IPS-15b (cell line): Measurements from ENCODE around the gene CNTNAP2.
A peak's percentile ranks its signal among the peaks of the same experiment; 100 is the strongest.

Experiments
- H3K27me3 ChIP-seq: one replicate; pipeline ENCODE4 v1.6.1; 2013; ENCODE audit warnings: low read length; ENCODE audit not compliant: control insufficient read depth, insufficient read depth
- H3K36me3 ChIP-seq: one replicate; pipeline ENCODE4 v1.6.1; 2013; ENCODE audit warnings: low read length; ENCODE audit not compliant: control insufficient read depth, insufficient read depth
- H3K4me1 ChIP-seq: one replicate; pipeline ENCODE4 v1.6.1; 2013; ENCODE audit warnings: mild to moderate bottlenecking, low read length; ENCODE audit not compliant: control insufficient read depth, insufficient read depth
- H3K4me3 ChIP-seq: one replicate; pipeline ENCODE4 v1.5.1; 2013; ENCODE audit warnings: low read depth, low read length
- H3K9ac ChIP-seq: one replicate; pipeline ENCODE4 v1.6.1; 2013; ENCODE audit warnings: low read depth, mild to moderate bottlenecking, low read length
- H3K9me3 ChIP-seq: one replicate; pipeline ENCODE4 v1.6.1; 2013; ENCODE audit warnings: mild to moderate bottlenecking, low read length; ENCODE audit not compliant: control insufficient read depth, insufficient read depth

CNTNAP2 gene

DNA sequence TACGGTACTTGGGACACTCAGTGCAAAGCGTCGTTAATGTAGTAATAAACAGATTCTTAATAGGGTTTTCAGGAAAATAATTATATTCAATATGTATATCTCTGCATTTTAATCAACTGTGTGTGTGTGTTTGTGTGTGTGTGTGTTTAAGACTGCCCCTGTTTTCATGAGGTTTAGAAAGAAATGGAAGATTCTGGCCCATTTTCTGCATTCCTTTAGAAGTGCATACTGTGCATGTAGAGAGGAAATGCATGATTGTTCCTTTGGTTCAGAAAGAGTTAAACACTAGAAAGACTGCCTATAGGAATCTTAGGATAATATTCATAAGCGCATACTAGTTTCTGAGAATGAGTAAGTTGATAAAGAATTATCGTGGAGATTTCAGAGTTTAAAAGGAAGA is 975 bp downstream of the CNTNAP2 start:
- Histone ChIP-seq H3K36me3 (no peaks in the 10 kb centered on the region), H3K9ac (no peak overlapping the region), H3K27me3 (peaks cover 31% of the 10 kb centered on the region), H3K4me1 (peaks cover 4% of the 10 kb centered on the region), H3K9me3 (no peaks in the 10 kb centered on the region), H3K4me3 (peak overlapping the region; percentile 80)

DNA sequence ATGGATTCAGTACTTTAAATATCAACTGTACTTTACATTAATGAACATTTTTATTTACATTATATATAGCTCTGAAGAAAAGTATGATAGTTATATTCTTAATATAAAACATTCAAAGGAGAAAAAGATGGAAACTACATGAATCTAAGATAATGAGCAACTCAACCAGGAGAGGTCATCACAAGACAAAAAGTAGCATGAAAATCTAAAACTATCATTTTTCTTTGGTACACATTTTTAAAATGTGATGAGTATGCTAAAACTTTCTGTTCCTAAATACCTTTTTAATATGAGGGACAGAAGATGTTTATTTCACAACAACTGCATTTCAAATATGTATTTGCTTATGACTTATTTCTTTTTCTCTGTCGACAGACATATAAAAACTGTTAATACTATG is 2.4 kb downstream of the CNTNAP2 start:
- Histone ChIP-seq H3K9ac (no peak overlapping the region), H3K9me3 (no peaks in the 10 kb centered on the region), H3K36me3 (no peaks in the 10 kb centered on the region), H3K4me1 (peaks cover 4% of the 10 kb centered on the region), H3K4me3 (no peak overlapping the region), H3K27me3 (peaks cover 31% of the 10 kb centered on the region)

- no peak overlapping the region for H3K9ac ChIP-seq
- peaks cover 6% of the 10 kb centered on the region for H3K27me3 ChIP-seq
- no peak overlapping the region for H3K4me3 ChIP-seq
- no peaks in the 10 kb centered on the region for H3K9me3 ChIP-seq
- H3K4me1 ChIP-seq, result no peaks in the 10 kb centered on the region
- no peaks in the 10 kb centered on the region for H3K36me3 ChIP-seq
Measured at GRCh38 chr7:146123715-146124114, 7.1 kb downstream of the CNTNAP2 start.

DNA sequence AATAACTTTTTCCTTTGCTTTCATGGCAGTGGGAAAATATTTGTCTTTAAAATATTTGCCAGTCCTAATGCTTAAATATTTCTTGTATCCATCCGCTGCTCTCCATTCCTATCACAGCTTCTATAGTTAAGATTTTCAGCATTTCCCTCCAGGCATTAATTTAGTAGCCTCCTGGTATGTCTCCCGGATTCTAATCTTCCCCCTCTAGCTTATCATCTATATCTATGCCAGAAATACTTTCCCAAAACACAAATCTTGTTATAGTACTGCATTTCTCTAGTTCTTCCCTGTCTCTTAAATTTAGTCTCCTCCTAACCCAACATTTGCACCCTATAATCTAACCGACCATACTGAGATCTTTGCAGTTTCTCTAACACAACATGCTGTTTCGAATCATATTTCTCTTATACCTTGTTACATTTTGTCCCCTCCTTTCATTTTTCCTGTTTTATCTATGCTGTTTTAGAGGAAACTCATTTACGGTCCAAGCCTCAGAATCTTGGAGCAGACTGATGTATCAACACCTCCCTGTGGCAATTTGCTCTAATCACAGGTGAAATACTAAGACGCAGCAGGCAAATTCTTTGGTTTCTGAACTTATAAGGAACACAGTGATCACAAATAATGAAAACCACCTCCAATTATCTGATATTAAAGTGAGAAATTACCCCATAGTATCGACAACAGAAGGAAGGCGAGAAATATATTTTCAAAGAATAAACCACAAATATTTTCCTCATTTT is 10.3 kb downstream of the CNTNAP2 start:
- Histone ChIP-seq H3K27me3 (no peaks in the 10 kb centered on the region), H3K4me3 (no peak overlapping the region)

GRCh38 chr7:146129296-146129695 is 12.7 kb downstream of the CNTNAP2 start:
- H3K27me3 ChIP-seq, result no peaks in the 10 kb centered on the region
- H3K36me3 ChIP-seq, result no peaks in the 10 kb centered on the region
- H3K9me3 ChIP-seq, result no peaks in the 10 kb centered on the region
- no peaks in the 10 kb centered on the region for H3K4me1 ChIP-seq
- no peak overlapping the region for H3K9ac ChIP-seq
- no peak overlapping the region for H3K4me3 ChIP-seq

More for the DNA sequence above, 10.3 kb downstream of the CNTNAP2 start:
- Histone ChIP-seq H3K9me3 (no peaks in the 10 kb centered on the region), H3K36me3 (no peaks in the 10 kb centered on the region), H3K9ac (no peak overlapping the region), H3K4me1 (no peaks in the 10 kb centered on the region)

DNA sequence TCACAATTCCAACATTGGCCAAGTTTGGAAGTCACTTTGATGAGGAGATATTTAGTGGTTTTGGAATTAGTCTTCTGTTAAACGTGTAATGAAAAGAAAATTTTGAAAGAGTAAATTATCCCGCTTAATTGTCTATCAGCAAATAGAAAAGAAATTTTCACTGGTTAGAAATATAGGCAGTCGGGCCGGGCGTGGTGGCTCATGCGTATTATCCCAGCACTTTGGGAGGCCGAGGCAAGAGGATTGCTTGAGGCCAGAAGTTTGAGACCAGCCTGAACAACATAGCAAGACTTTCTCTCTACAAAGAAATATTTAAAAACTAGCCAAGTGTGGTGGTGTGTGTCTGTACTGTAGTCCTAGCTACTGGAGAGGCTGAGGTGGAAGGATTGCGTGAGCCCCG is 13.4 kb downstream of the CNTNAP2 start:
- H3K9me3 ChIP-seq, result no peaks in the 10 kb centered on the region
- no peaks in the 10 kb centered on the region for H3K36me3 ChIP-seq
- no peak overlapping the region for H3K4me3 ChIP-seq
- no peaks in the 10 kb centered on the region for H3K27me3 ChIP-seq
- no peaks in the 10 kb centered on the region for H3K4me1 ChIP-seq
- no peak overlapping the region for H3K9ac ChIP-seq

GRCh38 chr7:146131701-146132100 is 15.1 kb downstream of the CNTNAP2 start:
- peaks cover 4% of the 10 kb centered on the region for H3K4me1 ChIP-seq
- H3K9ac ChIP-seq, result no peak overlapping the region
- H3K27me3 ChIP-seq, result no peaks in the 10 kb centered on the region
- H3K4me3 ChIP-seq, result no peak overlapping the region
- H3K36me3 ChIP-seq, result no peaks in the 10 kb centered on the region
- no peaks in the 10 kb centered on the region for H3K9me3 ChIP-seq

DNA sequence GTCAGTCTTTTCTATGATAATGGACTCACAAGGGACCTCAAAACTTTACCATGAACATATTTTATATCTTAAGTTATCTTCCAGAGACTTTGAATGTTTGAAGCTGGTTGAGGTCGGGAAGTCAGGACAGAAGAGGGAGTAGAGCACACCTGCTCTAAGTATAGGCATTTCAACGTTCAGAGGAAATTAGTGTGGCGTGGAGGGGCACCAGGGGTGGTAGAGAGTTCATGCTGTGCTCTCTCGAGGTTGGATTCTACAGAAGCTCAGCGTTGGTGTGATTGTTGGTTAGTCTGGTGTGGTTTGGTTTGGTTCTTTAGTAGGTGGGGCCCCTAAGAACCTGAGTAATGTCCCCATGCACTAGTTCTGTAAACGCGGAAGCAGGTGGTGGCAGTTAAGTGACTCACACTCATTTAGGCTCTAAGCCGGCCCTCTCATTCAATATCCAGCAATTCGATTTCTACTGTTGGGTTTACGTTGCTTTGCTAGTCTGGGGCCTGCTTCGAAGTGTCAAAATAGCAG is 19.8 kb downstream of the CNTNAP2 start:
- Histone ChIP-seq H3K9ac (no peak overlapping the region), H3K4me1 (peaks cover 4% of the 10 kb centered on the region), H3K27me3 (no peaks in the 10 kb centered on the region), H3K9me3 (no peaks in the 10 kb centered on the region), H3K36me3 (no peaks in the 10 kb centered on the region), H3K4me3 (no peak overlapping the region)

- Histone ChIP-seq H3K4me1 (peaks cover 4% of the 10 kb centered on the region), H3K4me3 (no peak overlapping the region), H3K9ac (no peak overlapping the region), H3K36me3 (no peaks in the 10 kb centered on the region), H3K27me3 (no peaks in the 10 kb centered on the region), H3K9me3 (no peaks in the 10 kb centered on the region)
Measured at GRCh38 chr7:146138926-146139325, 22.3 kb downstream of the CNTNAP2 start.

- no peak overlapping the region for H3K9ac ChIP-seq
Measured at GRCh38 chr7:146146831-146147486, 30.4 kb downstream of the CNTNAP2 start.

GRCh38 chr7:146150153-146150552 is 33.6 kb downstream of the CNTNAP2 start:
- H3K9me3 ChIP-seq, result no peaks in the 10 kb centered on the region

More at GRCh38 chr7:146146831-146147486, 30.4 kb downstream of the CNTNAP2 start:
- Histone ChIP-seq H3K4me3 (no peak overlapping the region), H3K36me3 (no peaks in the 10 kb centered on the region), H3K9me3 (no peaks in the 10 kb centered on the region), H3K4me1 (peaks cover 12% of the 10 kb centered on the region), H3K27me3 (no peaks in the 10 kb centered on the region)

GRCh38 chr7:146172112-146172511 is 55.5 kb downstream of the CNTNAP2 start:
- H3K9ac ChIP-seq, result no peak overlapping the region
- no peaks in the 10 kb centered on the region for H3K27me3 ChIP-seq
- H3K4me3 ChIP-seq, result no peak overlapping the region
- no peaks in the 10 kb centered on the region for H3K36me3 ChIP-seq
- H3K9me3 ChIP-seq, result no peaks in the 10 kb centered on the region
- peaks cover 6% of the 10 kb centered on the region for H3K4me1 ChIP-seq

More at GRCh38 chr7:146150153-146150552, 33.6 kb downstream of the CNTNAP2 start:
- Histone ChIP-seq H3K9ac (no peak overlapping the region), H3K4me3 (no peak overlapping the region), H3K27me3 (no peaks in the 10 kb centered on the region), H3K4me1 (peaks cover 11% of the 10 kb centered on the region), H3K36me3 (no peaks in the 10 kb centered on the region)
